Measurements from ENCODE around the gene CORO2A.

CORO2A gene

GRCh38 chr9:98235126-98235525, 42.7 kb upstream of the CORO2A start:
- TF ChIP-seq EGR1 (IDR thresholded peaks at IDR 0.05) (no peak), TCF12 (IDR thresholded peaks at IDR 0.05; ENCODE audit: low read depth) (no peak)

- no peak for TF ChIP-seq FOXM1 (IDR thresholded peaks at IDR 0.05; ENCODE audit: borderline replicate concordance, low read depth)
- no peak for TF ChIP-seq TCF12 (IDR thresholded peaks at IDR 0.05; ENCODE audit: low read depth)
- no peak for TF ChIP-seq ZBTB7A (IDR thresholded peaks at IDR 0.05; ENCODE audit: low read depth)
- no peak for TF ChIP-seq RAD21 (IDR thresholded peaks at IDR 0.05; ENCODE audit: low read depth)
- no peak for TF ChIP-seq USF1 (IDR thresholded peaks at IDR 0.05)
- TF ChIP-seq NFIC (IDR thresholded peaks at IDR 0.05) = no peak
These were observed 41.9 kb upstream of the CORO2A start for GRCh38 chr9:98234245-98234825.

DNA sequence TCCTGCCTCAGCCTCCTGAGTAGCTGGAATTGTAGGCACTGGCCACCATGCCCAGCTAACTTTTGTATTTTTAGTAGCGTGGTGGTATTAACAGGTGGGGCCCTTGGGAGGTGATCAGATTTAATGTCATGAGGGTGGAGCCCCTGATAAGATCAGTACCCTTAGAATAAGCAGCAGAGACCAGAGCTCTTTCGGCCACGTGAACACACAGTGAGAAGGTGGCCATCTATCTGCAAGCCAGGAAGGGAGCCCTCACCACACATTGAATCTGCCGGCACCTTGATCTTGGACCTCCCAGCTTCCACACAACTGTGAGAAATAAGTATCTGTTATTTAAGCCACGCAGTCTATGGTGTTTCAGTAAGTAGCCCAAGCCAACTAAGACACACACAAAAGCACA, 40.5 kb upstream of the CORO2A start:
- TF ChIP-seq TEAD4 (IDR thresholded peaks at IDR 0.05) (no peak), CEBPB (IDR thresholded peaks at IDR 0.05) (no peak), EP300 (IDR thresholded peaks at IDR 0.05; ENCODE audit: borderline replicate concordance) (no peak), USF1 (IDR thresholded peaks at IDR 0.05) (no peak), FOXM1 (IDR thresholded peaks at IDR 0.05; ENCODE audit: borderline replicate concordance, low read depth) (no peak), REST (IDR thresholded peaks at IDR 0.05; ENCODE audit: low read depth) (no peak)
- TF ChIP-seq, protein P1, sequence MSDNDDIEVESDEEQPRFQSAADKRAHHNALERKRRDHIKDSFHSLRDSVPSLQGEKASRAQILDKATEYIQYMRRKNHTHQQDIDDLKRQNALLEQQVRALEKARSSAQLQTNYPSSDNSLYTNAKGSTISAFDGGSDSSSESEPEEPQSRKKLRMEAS (IDR thresholded peaks at IDR 0.05) = no peak

GRCh38 chr9:98231770-98232478, 39.5 kb upstream of the CORO2A start:
- no peak for TF ChIP-seq CREB1 (IDR thresholded peaks at IDR 0.05; ENCODE audit: low read depth)
- TF ChIP-seq YY1 (IDR thresholded peaks at IDR 0.05; ENCODE audit: low read depth) = no peak

DNA sequence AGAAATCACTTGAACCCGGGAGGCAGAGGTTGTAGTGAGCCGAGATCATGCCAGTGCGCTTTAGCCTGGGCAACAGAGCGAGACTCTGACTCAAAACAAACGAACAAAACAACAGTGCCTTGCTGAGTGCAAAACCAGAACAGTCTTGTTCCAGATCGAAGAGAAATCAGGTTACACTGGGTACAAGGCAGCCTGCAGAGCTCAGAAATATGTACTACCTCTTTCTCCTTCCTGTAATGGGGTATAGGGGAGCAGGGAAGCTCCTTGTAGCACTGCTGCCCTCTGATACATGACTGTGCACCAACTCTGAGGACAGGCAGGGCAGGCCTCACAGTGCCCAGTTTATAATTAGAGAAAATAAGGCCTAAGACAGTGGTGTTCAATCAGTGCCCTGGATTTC, 38.4 kb upstream of the CORO2A start:
- TF ChIP-seq RAD21 (IDR thresholded peaks at IDR 0.05; ENCODE audit: low read depth) (no peak), USF1 (IDR thresholded peaks at IDR 0.05) (no peak), EP300 (IDR thresholded peaks at IDR 0.05; ENCODE audit: borderline replicate concordance) (no peak), CEBPB (IDR thresholded peaks at IDR 0.05) (no peak), TAF1 (IDR thresholded peaks at IDR 0.05; ENCODE audit: low read depth) (no peak), ZBTB7A (IDR thresholded peaks at IDR 0.05; ENCODE audit: low read depth) (no peak), REST (IDR thresholded peaks at IDR 0.05; ENCODE audit: low read depth) (no peak), YY1 (IDR thresholded peaks at IDR 0.05; ENCODE audit: low read depth) (no peak), TEAD4 (IDR thresholded peaks at IDR 0.05) (no peak), FOXM1 (IDR thresholded peaks at IDR 0.05; ENCODE audit: borderline replicate concordance, low read depth) (no peak), EGR1 (IDR thresholded peaks at IDR 0.05) (no peak), NFIC (IDR thresholded peaks at IDR 0.05) (no peak), CREB1 (IDR thresholded peaks at IDR 0.05; ENCODE audit: low read depth) (no peak), TCF12 (IDR thresholded peaks at IDR 0.05; ENCODE audit: low read depth) (no peak)
- TF ChIP-seq, protein P1 (IDR thresholded peaks at IDR 0.05) = no peak

GRCh38 chr9:98230304-98230703, 37.9 kb upstream of the CORO2A start:
- TF ChIP-seq TCF12 (IDR thresholded peaks at IDR 0.05; ENCODE audit: low read depth) (no peak), CEBPB (IDR thresholded peaks at IDR 0.05) (no peak), NFIC (IDR thresholded peaks at IDR 0.05) (no peak), FOXM1 (IDR thresholded peaks at IDR 0.05; ENCODE audit: borderline replicate concordance, low read depth) (no peak)

Measured in Ishikawa (cell line).